ENCODE data around the gene MGAT1. TPM values are rescaled to one million over a fixed set of nuclear protein-coding genes. Genes with fewer than 3 reads are reported as not detected.

Gene MGAT1
- total and polyA plus RNA-seq, 2 experiments from 2014 or later = 23.7 to 81.4 TPM

GRCh38 chr5:180830253-180831138 is 27.9 kb upstream of the MGAT1 start:
- H3K4me3 Mint-ChIP-seq = peak overlapping the region; percentile 88
- H3K36me3 Mint-ChIP-seq (ENCODE audit: low read depth) = peaks cover 36% of the 10 kb centered on the region
- Histone ChIP-seq H3K4me1 (ENCODE audit: insufficient read depth) (peaks cover 8% of the 10 kb centered on the region; the same call in 1 of the 2 replicates), H2AFZ (peak overlapping the region; percentile 94), H3K36me3 (ENCODE audit: insufficient read depth) (peaks cover 4% of the 10 kb centered on the region; the same call in 1 of the 2 replicates), H3K4me3 (peak overlapping the region; percentile 89), H3K79me2 (replicated peaks; ENCODE audit: insufficient read depth) (no peaks in the 10 kb centered on the region), H3F3A (replicated peaks; ENCODE audit: low read depth) (0 out of 2 replicates have a peak, but pooled peaks cover 7% of the 10 kb centered on the region), H3K27me3 (ENCODE audit: insufficient read depth) (peaks cover 47% of the 10 kb centered on the region), H3K4me2 (peak overlapping the region; percentile 92), H4K20me1 (replicated peaks; ENCODE audit: insufficient read depth) (0 out of 2 replicates have a peak, but pooled peaks cover 7% of the 10 kb centered on the region), H3K9me2 (ENCODE audit: insufficient read depth) (no peaks in the 10 kb centered on the region), H3K27ac (ENCODE audit: low read depth) (no peak overlapping the region)
- peaks cover 44% of the 10 kb centered on the region for H3K27me3 Mint-ChIP-seq (ENCODE audit: insufficient read depth, low read depth, poor library complexity)
- ATAC-seq (peak; percentile 78), DNase-seq (ENCODE audit: low spot score) (peak; percentile 84)
- peaks cover 39% of the 10 kb centered on the region for H3K9me3 Mint-ChIP-seq
- TF ChIP-seq ETS1 (IDR thresholded peaks at IDR 0.05) (peak; percentile 41; the same call in 1 of the 2 replicates), ZNF114 (CRISPR knock-in tag; IDR thresholded peaks at IDR 0.05) (no peak), STAT1 (IDR thresholded peaks at IDR 0.05; ENCODE audit: unreplicated experiment) (no peak), JUNB (IDR thresholded peaks at IDR 0.05; ENCODE audit: unreplicated experiment) (no peak), POLR2AphosphoS5 (IDR thresholded peaks at IDR 0.05; ENCODE audit: low read depth) (peak; percentile 42; the same call in 1 of the 2 replicates), REST (IDR thresholded peaks at IDR 0.05; ENCODE audit: unreplicated experiment) (no peak), CREB1 (CRISPR knock-in tag; IDR thresholded peaks at IDR 0.05; ENCODE audit: low read depth) (no peak), CTCF (conservative IDR thresholded peaks at IDR 0.05; ENCODE audit: low read depth in 2 of 2) (no peak), ZNF331 (CRISPR knock-in tag; IDR thresholded peaks at IDR 0.05; ENCODE audit: low read depth) (no peak), NANOG (IDR thresholded peaks at IDR 0.05; ENCODE audit: borderline replicate concordance) (no peak)
- H3K4me1 Mint-ChIP-seq = peaks cover 12% of the 10 kb centered on the region; the same call in 2 of the 3 replicates
- H3K27ac Mint-ChIP-seq = no peak overlapping the region
